Panc1 (cell line): ENCODE data around the gene FBXO15.

Source experiments
- CTCF ChIP-seq: fragments of 450-650 bp; IDR thresholded peaks from 2 replicates; pipeline ENCODE4 v1.5.1; 2017; ENCODE audit warnings: mild to moderate bottlenecking
- POLR2AphosphoS5 ChIP-seq: IDR thresholded peaks from 2 replicates; pipeline ENCODE4 v1.6.1; 2012; ENCODE audit warnings: mild to moderate bottlenecking, low read depth, low read length, moderate library complexity
- REST ChIP-seq, 2 experiments: IDR thresholded peaks; 2 replicates each; pipeline ENCODE4 v1.6.1; 2011 to 2012; ENCODE audit warnings: low read depth in 2 of 2, control low read depth in 1 of 2, low read length in 1 of 2, mild to moderate bottlenecking in 1 of 2, moderate library complexity in 1 of 2; ENCODE audit not compliant: insufficient read depth in 1 of 2

GRCh38 chr18:74110149-74110548 lies 37.5 kb downstream of the FBXO15 start:
- TF ChIP-seq CTCF (no peak), REST (IDR thresholded peaks at IDR 0.05; ENCODE audit: insufficient read depth in 1 of 2, low read depth in 2 of 2, low read length in 1 of 2) (no peak), POLR2AphosphoS5 (no peak)
